NCI-H187 (cell line): ENCODE measurements around the gene CALCB.

Source experiments
- DNase-seq, 2 experiments: peaks; one replicate each; lab custom pipeline; 2025; lab: John Stamatoyannopoulos, UW

Gene CALCB

GRCh38 chr11:15118431-15118830 is 45.0 kb downstream of the CALCB start:
- DNase-seq, result no peak

GRCh38 chr11:15119352-15119751 is 46.0 kb downstream of the CALCB start:
- DNase-seq, result no peak

DNA sequence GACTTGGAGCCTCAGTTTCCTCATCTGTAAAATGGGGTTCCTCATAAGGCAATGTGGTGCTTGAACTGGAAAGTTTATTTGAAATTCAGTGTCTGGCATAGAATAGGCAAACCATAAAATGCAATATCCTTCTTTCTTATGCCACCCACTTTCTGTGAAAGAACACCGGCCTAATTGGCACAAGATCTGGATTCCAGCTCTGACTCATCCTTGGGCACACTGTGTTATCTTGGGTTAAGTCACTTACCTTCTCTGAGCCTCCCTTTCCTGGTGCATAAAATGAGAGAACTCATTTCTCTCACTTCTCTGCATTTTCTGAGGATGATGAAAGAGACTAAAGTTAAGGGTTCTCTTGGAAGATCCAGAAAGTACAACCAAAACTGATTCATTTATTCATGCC is 46.4 kb downstream of the CALCB start:
- no peak for DNase-seq

DNA sequence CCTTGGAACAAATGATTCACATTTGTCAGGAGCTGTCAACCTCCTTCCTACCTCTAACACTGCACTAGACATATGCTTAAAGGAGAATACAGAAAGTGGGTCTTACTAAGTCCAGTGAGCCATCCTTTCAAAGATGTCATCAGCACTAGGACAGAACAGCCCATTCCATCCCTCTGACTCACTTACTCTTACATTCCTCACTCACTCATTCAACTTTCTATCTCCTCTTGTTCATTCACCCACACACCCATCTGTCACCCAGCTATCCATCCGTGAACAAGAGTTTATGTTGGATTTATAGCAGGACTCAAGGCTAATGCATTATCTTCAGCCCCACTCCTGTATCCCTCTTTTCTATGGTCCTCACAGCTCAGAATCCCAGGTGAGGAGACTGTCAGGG is 50.5 kb downstream of the CALCB start:
- DNase-seq, result no peak

GRCh38 chr11:15124528-15124927 is 51.1 kb downstream of the CALCB start:
- DNase-seq, result no peak

GRCh38 chr11:15127341-15127740 is 53.9 kb downstream of the CALCB start:
- no peak for DNase-seq
